ENCODE measurements around the gene ERI2. TPM values are rescaled to one million over a fixed set of nuclear protein-coding genes. Genes with fewer than 3 reads are reported as not detected.

The ERI2 gene
- total and polyA plus RNA-seq, 2 of the 13 experiments (the other 11 are each of a cell fraction or from before 2014, with no cell fraction given) = 17.4 to 41.3 TPM

DNA sequence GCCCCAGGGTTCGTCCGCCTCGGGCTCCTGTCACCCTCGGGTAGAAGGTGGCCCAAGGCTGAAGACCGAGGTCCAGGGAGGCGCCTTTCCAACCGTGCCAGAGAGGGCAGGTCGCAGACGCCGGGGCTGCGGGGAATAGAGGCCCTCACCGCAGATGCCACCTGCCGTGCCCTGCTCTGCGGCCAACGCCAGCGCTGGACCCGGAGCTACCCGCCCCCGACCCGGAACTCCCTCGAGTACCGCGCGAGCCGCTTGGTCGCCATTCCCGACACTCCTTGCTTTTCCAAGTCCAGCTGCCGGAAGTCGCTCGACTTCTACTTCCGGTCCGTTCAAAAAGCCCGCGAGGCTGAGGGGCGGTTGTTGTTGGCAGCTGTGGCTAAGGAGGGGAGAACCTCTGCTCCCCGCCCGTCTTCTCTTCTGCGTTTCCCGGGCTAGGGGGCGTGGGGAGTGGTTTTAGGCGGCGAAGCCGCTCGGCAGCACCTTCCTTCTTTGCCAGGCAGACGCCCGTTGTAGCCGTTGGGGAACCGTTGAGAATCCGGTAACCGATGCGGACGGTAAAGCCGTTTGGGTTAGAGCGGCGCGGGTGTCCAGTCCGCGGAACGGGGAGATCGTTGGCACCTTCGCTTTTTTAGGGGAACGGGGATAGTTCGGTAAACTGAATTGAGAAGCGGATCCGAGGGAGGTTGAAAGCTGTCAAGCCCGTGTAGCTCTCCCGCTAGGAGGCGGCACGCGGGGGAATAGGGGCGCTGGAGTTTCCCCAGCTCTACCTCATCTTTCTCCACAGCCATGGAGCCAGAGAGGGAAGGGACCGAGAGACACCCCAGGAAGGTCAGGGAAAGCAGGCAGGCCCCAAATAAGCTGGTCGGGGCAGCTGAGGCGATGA, at the start of gene ERI2, which contains the start of gene REXO5 (continued):
- TF ChIP-seq SRF (IDR thresholded peaks at IDR 0.05; ENCODE audit: low read depth, low read length) (no peak; the same call in 1 of the 2 replicates), MLLT10 (CRISPR knock-in tag; IDR thresholded peaks at IDR 0.05) (no peak), MAF1 (CRISPR knock-in tag; IDR thresholded peaks at IDR 0.05; ENCODE audit: borderline replicate concordance) (peak; percentile 75; the same call in 1 of the 2 replicates), NR2C2 (CRISPR knock-in tag; IDR thresholded peaks at IDR 0.05; ENCODE audit: borderline replicate concordance) (peak; percentile 97), PBX2 (CRISPR knock-in tag; IDR thresholded peaks at IDR 0.05) (peak; percentile 19; the same call in 1 of the 2 replicates), TCF7L2 (IDR thresholded peaks at IDR 0.05; ENCODE audit: low read depth, low read length) (no peak), KLF16 (CRISPR knock-in tag; IDR thresholded peaks at IDR 0.05) (peak in 1 of 2 experiments; percentile 99; a peak in 3 of 4 replicates), JUND (CRISPR knock-in tag; IDR thresholded peaks at IDR 0.05) (peak; percentile 81), UBTF (CRISPR knock-in tag; IDR thresholded peaks at IDR 0.05) (peak; percentile 98), ETV6 (CRISPR knock-in tag; conservative IDR thresholded peaks at IDR 0.05) (peak; percentile 97), CREB1 (IDR thresholded peaks at IDR 0.05) (peak; percentile 61; the same call in 1 of the 2 replicates), CREB1 (CRISPR knock-in tag; IDR thresholded peaks at IDR 0.05) (peak; percentile 87), SIN3B (IDR thresholded peaks at IDR 0.05; ENCODE audit: low read length) (peak; percentile 95), AHR (CRISPR knock-in tag; IDR thresholded peaks at IDR 0.05) (peak; percentile 71), MEF2D (CRISPR knock-in tag; IDR thresholded peaks at IDR 0.05) (peak; percentile 97), ZNF235 (CRISPR knock-in tag; IDR thresholded peaks at IDR 0.05; ENCODE audit: borderline replicate concordance) (peak; percentile 72; the same call in 1 of the 2 replicates), ZBTB7A (CRISPR knock-in tag; IDR thresholded peaks at IDR 0.05) (peak; percentile 94), ZFP1 (CRISPR knock-in tag; IDR thresholded peaks at IDR 0.05) (peak; percentile 25), ZC3H4 (CRISPR knock-in tag; IDR thresholded peaks at IDR 0.05; ENCODE audit: borderline replicate concordance) (no peak), MAX (IDR thresholded peaks at IDR 0.05) (peak; percentile 94), FOXC1 (CRISPR knock-in tag; IDR thresholded peaks at IDR 0.05; ENCODE audit: borderline replicate concordance) (peak; percentile 84), ZNF564 (CRISPR knock-in tag; IDR thresholded peaks at IDR 0.05) (peak; percentile 94; the same call in 1 of the 2 replicates)
- TF ChIP-seq, protein P1, sequence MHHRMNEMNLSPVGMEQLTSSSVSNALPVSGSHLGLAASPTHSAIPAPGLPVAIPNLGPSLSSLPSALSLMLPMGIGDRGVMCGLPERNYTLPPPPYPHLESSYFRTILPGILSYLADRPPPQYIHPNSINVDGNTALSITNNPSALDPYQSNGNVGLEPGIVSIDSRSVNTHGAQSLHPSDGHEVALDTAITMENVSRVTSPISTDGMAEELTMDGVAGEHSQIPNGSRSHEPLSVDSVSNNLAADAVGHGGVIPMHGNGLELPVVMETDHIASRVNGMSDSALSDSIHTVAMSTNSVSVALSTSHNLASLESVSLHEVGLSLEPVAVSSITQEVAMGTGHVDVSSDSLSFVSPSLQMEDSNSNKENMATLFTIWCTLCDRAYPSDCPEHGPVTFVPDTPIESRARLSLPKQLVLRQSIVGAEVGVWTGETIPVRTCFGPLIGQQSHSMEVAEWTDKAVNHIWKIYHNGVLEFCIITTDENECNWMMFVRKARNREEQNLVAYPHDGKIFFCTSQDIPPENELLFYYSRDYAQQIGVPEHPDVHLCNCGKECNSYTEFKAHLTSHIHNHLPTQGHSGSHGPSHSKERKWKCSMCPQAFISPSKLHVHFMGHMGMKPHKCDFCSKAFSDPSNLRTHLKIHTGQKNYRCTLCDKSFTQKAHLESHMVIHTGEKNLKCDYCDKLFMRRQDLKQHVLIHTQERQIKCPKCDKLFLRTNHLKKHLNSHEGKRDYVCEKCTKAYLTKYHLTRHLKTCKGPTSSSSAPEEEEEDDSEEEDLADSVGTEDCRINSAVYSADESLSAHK (CRISPR knock-in tag; IDR thresholded peaks at IDR 0.05; ENCODE audit: borderline replicate concordance) = peak; percentile 95

Data from HepG2 (cell line).